Stimulated activated CD4-positive, alpha-beta T cell treated with anti-CD3 and anti-CD28 coated beads, Interleukin-15, amount 100 ng/mL, for 24 hours (primary cell): ENCODE data around the gene KL.
A peak's percentile ranks its signal among the peaks of the same experiment; 100 is the strongest.

Experiments
- DNase-seq: peaks from one replicate; pipeline ENCODE4 v3.0.0-alpha.2; 2020

The KL gene

GRCh38 chr13:33006134-33006533 is 10.1 kb upstream of the KL start:
- DNase-seq, result no peak

- no peak for DNase-seq
Measured at GRCh38 chr13:33006638-33007037, 9.6 kb upstream of the KL start.

- DNase-seq, result no peak
Measured at GRCh38 chr13:33007237-33007636, 9.0 kb upstream of the KL start.

- DNase-seq, result no peak
Measured at GRCh38 chr13:33007950-33008349, 8.3 kb upstream of the KL start.

- DNase-seq, result no peak
Measured at GRCh38 chr13:33008946-33009722, 7.1 kb upstream of the KL start.

GRCh38 chr13:33011828-33012470 is 4.3 kb upstream of the KL start:
- DNase-seq, result no peak

GRCh38 chr13:33014291-33014690 is 1.9 kb upstream of the KL start:
- DNase-seq, result no peak

GRCh38 chr13:33015241-33015668 is 968 bp upstream of the KL start:
- DNase-seq, result no peak

- peak; percentile 40 for DNase-seq
Measured at GRCh38 chr13:33015791-33016323, 366 bp upstream of the KL start.

GRCh38 chr13:33017323-33017929 is 1.2 kb downstream of the KL start:
- DNase-seq, result peak; percentile 64

GRCh38 chr13:33018886-33019285 is 2.7 kb downstream of the KL start:
- no peak for DNase-seq

- no peak for DNase-seq
Measured at GRCh38 chr13:33022986-33023385, 6.8 kb downstream of the KL start.

- no peak for DNase-seq
Measured at GRCh38 chr13:33025220-33025744, 9.1 kb downstream of the KL start.

GRCh38 chr13:33026489-33027152 is 10.4 kb downstream of the KL start:
- DNase-seq, result no peak

- no peak for DNase-seq
Measured at GRCh38 chr13:33028620-33029019, 12.4 kb downstream of the KL start.

- no peak for DNase-seq
Measured at GRCh38 chr13:33031277-33031676, 15.1 kb downstream of the KL start.

- DNase-seq, result no peak
Measured at GRCh38 chr13:33032037-33032625, 15.9 kb downstream of the KL start.

- peak; percentile 40 for DNase-seq
Measured at GRCh38 chr13:33033051-33033812, 17.0 kb downstream of the KL start.

GRCh38 chr13:33033986-33034385 is 17.8 kb downstream of the KL start:
- no peak for DNase-seq

- DNase-seq, result no peak
Measured at GRCh38 chr13:33034882-33035520, 18.8 kb downstream of the KL start.

- no peak for DNase-seq
Measured at GRCh38 chr13:33037673-33038072, 21.4 kb downstream of the KL start.
